IPS DF 19.7 (cell line): Measurements from ENCODE around the gene RADIL.
A peak's percentile ranks its signal among the peaks of the same experiment; 100 is the strongest.

Experiments
- DNase-seq: peaks from one replicate; pipeline ENCODE4 v3.0.0-alpha.2; 2013; ENCODE audit warnings: low read depth, low spot score

The RADIL gene

GRCh38 chr7:4832711-4833110, 50.8 kb downstream of the RADIL start:
- no peak for DNase-seq

GRCh38 chr7:4831723-4832495, 51.6 kb downstream of the RADIL start:
- DNase-seq = no peak

GRCh38 chr7:4830176-4830575, 53.3 kb downstream of the RADIL start:
- DNase-seq = peak; percentile 67

- DNase-seq = no peak
Observed at GRCh38 chr7:4828720-4829383, 54.7 kb downstream of the RADIL start.

GRCh38 chr7:4825081-4825480, 58.4 kb downstream of the RADIL start:
- no peak for DNase-seq

GRCh38 chr7:4824120-4824775, 59.3 kb downstream of the RADIL start:
- DNase-seq = no peak

GRCh38 chr7:4823441-4824119, 59.9 kb downstream of the RADIL start:
- DNase-seq = no peak

- DNase-seq = no peak
Observed at GRCh38 chr7:4822677-4823076, 60.8 kb downstream of the RADIL start.

- no peak for DNase-seq
Observed at GRCh38 chr7:4820967-4821471, 62.5 kb downstream of the RADIL start.

- no peak for DNase-seq
Observed at GRCh38 chr7:4820405-4820966, 63.0 kb downstream of the RADIL start.

GRCh38 chr7:4819560-4820404, 63.7 kb downstream of the RADIL start:
- no peak for DNase-seq

GRCh38 chr7:4818000-4818794, 65.3 kb downstream of the RADIL start:
- no peak for DNase-seq

GRCh38 chr7:4817178-4817901, 66.2 kb downstream of the RADIL start:
- DNase-seq = no peak

GRCh38 chr7:4816419-4817080, 67.0 kb downstream of the RADIL start:
- no peak for DNase-seq

GRCh38 chr7:4815609-4816418, 67.7 kb downstream of the RADIL start:
- DNase-seq = no peak

- no peak for DNase-seq
Observed at GRCh38 chr7:4815121-4815520, 68.4 kb downstream of the RADIL start.

GRCh38 chr7:4814433-4814832, 69.1 kb downstream of the RADIL start:
- no peak for DNase-seq

GRCh38 chr7:4809666-4810065, 73.8 kb downstream of the RADIL start:
- no peak for DNase-seq
